ENCODE measurements around the gene ZSWIM7.

- TF ChIP-seq CTCF (conservative IDR thresholded peaks at IDR 0.05; ENCODE audit: low read length) (no peak), EZH2phosphoT487 (IDR thresholded peaks at IDR 0.05; ENCODE audit: borderline replicate concordance, low read depth, low read length) (no peak)
These were observed 54.6 kb downstream of the ZSWIM7 start, which contains the start of gene ADORA2B for GRCh38 chr17:15944759-15945526.
